C4-2B (cell line): ENCODE data around the gene ADARB2.

ENCODE experiments used
- H3K27ac ChIP-seq: fragments of 450-650 bp; 2 replicates; pipeline ENCODE4 v1.5.1; 2017
- ZFX ChIP-seq: fragments of 450-650 bp; IDR thresholded peaks from 2 replicates; pipeline ENCODE4 v1.6.1; 2017
- TF ChIP-seq, protein P1 (sequence below): fragments of 450-650 bp; conservative IDR thresholded peaks from 2 replicates; pipeline ENCODE4 v1.5.1; 2017; ENCODE audit warnings: mild to moderate bottlenecking

ADARB2 gene

GRCh38 chr10:1515121-1515779, 222.1 kb downstream of the ADARB2 start:
- no peak for TF ChIP-seq ZFX
- TF ChIP-seq, protein P1, sequence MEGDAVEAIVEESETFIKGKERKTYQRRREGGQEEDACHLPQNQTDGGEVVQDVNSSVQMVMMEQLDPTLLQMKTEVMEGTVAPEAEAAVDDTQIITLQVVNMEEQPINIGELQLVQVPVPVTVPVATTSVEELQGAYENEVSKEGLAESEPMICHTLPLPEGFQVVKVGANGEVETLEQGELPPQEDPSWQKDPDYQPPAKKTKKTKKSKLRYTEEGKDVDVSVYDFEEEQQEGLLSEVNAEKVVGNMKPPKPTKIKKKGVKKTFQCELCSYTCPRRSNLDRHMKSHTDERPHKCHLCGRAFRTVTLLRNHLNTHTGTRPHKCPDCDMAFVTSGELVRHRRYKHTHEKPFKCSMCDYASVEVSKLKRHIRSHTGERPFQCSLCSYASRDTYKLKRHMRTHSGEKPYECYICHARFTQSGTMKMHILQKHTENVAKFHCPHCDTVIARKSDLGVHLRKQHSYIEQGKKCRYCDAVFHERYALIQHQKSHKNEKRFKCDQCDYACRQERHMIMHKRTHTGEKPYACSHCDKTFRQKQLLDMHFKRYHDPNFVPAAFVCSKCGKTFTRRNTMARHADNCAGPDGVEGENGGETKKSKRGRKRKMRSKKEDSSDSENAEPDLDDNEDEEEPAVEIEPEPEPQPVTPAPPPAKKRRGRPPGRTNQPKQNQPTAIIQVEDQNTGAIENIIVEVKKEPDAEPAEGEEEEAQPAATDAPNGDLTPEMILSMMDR: no peak
- H3K27ac ChIP-seq: no peak overlapping the region

- no peak overlapping the region for H3K27ac ChIP-seq
- no peak for TF ChIP-seq ZFX
- TF ChIP-seq, protein P1: no peak
Observed at GRCh38 chr10:1514681-1515080, 222.6 kb downstream of the ADARB2 start.

GRCh38 chr10:1513221-1513620, 224.1 kb downstream of the ADARB2 start:
- TF ChIP-seq, protein P1: no peak
- TF ChIP-seq ZFX: no peak
- no peak overlapping the region for H3K27ac ChIP-seq

- H3K27ac ChIP-seq: no peak overlapping the region
- no peak for TF ChIP-seq ZFX
- TF ChIP-seq, protein P1: no peak
Observed at GRCh38 chr10:1509011-1509530, 228.3 kb downstream of the ADARB2 start.

- TF ChIP-seq ZFX: no peak
- TF ChIP-seq, protein P1: no peak
- H3K27ac ChIP-seq: no peak overlapping the region
Observed at GRCh38 chr10:1508096-1508495, 229.2 kb downstream of the ADARB2 start.

DNA sequence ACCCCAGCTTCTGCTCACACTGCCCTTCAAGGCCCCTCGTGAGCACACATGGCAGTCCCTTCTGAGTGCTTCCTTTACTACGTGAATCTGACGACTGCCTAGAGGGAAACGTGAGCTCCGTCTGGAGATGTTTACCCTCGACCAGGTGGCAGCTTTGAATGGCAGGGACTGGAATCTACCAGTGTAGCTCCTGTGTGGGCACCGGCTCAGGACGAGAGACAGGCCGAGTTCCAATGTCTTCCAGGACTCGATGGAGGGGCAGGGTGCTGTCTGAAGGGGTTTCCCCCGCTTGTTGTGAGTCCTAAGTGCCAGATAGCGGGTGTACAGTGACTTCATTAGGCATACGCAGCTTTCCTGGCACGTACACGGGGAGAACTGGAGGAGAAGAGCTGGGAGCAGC, 229.9 kb downstream of the ADARB2 start:
- no peak overlapping the region for H3K27ac ChIP-seq
- TF ChIP-seq, protein P1: no peak

GRCh38 chr10:1504940-1505339, 232.4 kb downstream of the ADARB2 start:
- TF ChIP-seq, protein P1: no peak
- TF ChIP-seq ZFX: no peak
- no peak overlapping the region for H3K27ac ChIP-seq
